SU-DHL-6 (cell line): ENCODE measurements around the gene TESMIN.

Experiments used
- H2AFZ ChIP-seq: fragments of 200-600 bp; sonication (generic); 2 replicates; pipeline ENCODE4 v1.6.1; 2014; ENCODE audit warnings: low read depth, mild to moderate bottlenecking, moderate library complexity, mixed read lengths, antibody characterized with exemption, low read length; ENCODE audit not compliant: severe bottlenecking
- H3F3A ChIP-seq: fragments of 200-600 bp; shearing (Covaris generic); 2 replicates; pipeline ENCODE4 v1.6.0; 2016; ENCODE audit warnings: antibody characterized with exemption, mild to moderate bottlenecking; ENCODE audit not compliant: insufficient read depth
- H3K27ac ChIP-seq: fragments of 200-600 bp; sonication (generic); 2 replicates; pipeline ENCODE4 v1.5.1; 2016; ENCODE audit warnings: low read depth, mild to moderate bottlenecking, low read length, moderate library complexity, mixed read lengths
- H3K27me3 ChIP-seq: fragments of 200-600 bp; sonication (generic), shearing (Covaris generic); 2 replicates; pipeline ENCODE4 v1.6.0; 2014; ENCODE audit warnings: mild to moderate bottlenecking, low read length
- H3K36me3 ChIP-seq: fragments of 200-600 bp; sonication (generic); 2 replicates; pipeline ENCODE4 v1.6.1; 2014; ENCODE audit warnings: mild to moderate bottlenecking, low read length, mixed read lengths
- H3K4me2 ChIP-seq: fragments of 300-600, 200-600 bp; shearing (Covaris generic), sonication (generic); 2 replicates; pipeline ENCODE4 v1.6.0; 2014; ENCODE audit warnings: low read length, low read depth, mild to moderate bottlenecking; ENCODE audit not compliant: poor library complexity, severe bottlenecking
- H3K4me3 ChIP-seq: fragments of 200-600 bp; sonication (generic); 2 replicates; pipeline ENCODE4 v1.5.1; 2014; ENCODE audit warnings: antibody characterized with exemption, low read length, mild to moderate bottlenecking, mixed read lengths; ENCODE audit not compliant: insufficient read depth, poor library complexity, severe bottlenecking
- H3K79me2 ChIP-seq: fragments of 200-600 bp; sonication (generic); 2 replicates; pipeline ENCODE4 v1.6.1; 2014; ENCODE audit warnings: mild to moderate bottlenecking, low read length, moderate library complexity; ENCODE audit not compliant: insufficient read depth
- H3K9ac ChIP-seq: fragments of 200-600 bp; sonication (generic); 2 replicates; pipeline ENCODE4 v1.7.0; 2014; ENCODE audit warnings: mild to moderate bottlenecking, low read length
- H3K9me2 ChIP-seq: fragments of 200-600 bp; sonication (generic); replicated peaks from 2 replicates; pipeline ENCODE4 v1.6.1; 2014; ENCODE audit warnings: low read length; ENCODE audit not compliant: insufficient read depth
- H3K9me3 ChIP-seq: fragments of 200-600 bp; sonication (generic); 2 replicates; pipeline ENCODE4 v1.6.1; 2014; ENCODE audit warnings: low read length, mixed read lengths; ENCODE audit not compliant: insufficient read depth
- H4K20me1 ChIP-seq: fragments of 200-600 bp; sonication (generic); 2 replicates; pipeline ENCODE4 v1.6.1; 2014; ENCODE audit warnings: low read depth, mild to moderate bottlenecking, antibody characterized with exemption, low read length, moderate library complexity, mixed read lengths
- CTCF ChIP-seq: fragments of 200-600 bp; sonication (generic); IDR thresholded peaks from one replicate; pipeline ENCODE4 v1.5.1; 2017; ENCODE audit warnings: antibody characterized with exemption, mild to moderate bottlenecking, low read length, moderate library complexity; ENCODE audit not compliant: insufficient read depth, poor library complexity, severe bottlenecking
- EZH2phosphoT487 ChIP-seq: fragments of 200-600 bp; sonication (generic), shearing (Covaris generic); conservative IDR thresholded peaks from 2 replicates; pipeline ENCODE4 v1.6.1; 2018; ENCODE audit warnings: mild to moderate bottlenecking, antibody characterized with exemption, low read length, moderate library complexity, mixed read lengths

TESMIN gene

GRCh38 chr11:68677432-68677831 is 73.9 kb downstream of the TESMIN start:
- TF ChIP-seq CTCF: no peak
- no peak for TF ChIP-seq EZH2phosphoT487
- Histone ChIP-seq H3F3A (no peaks in the 10 kb centered on the region), H3K79me2 (no peaks in the 10 kb centered on the region), H2AFZ (no peak overlapping the region), H3K36me3 (no peaks in the 10 kb centered on the region), H3K27me3 (no peaks in the 10 kb centered on the region), H3K4me2 (no peak overlapping the region), H3K4me3 (no peak overlapping the region), H3K9ac (no peak overlapping the region), H4K20me1 (no peaks in the 10 kb centered on the region), H3K9me2 (no peaks in the 10 kb centered on the region), H3K9me3 (no peaks in the 10 kb centered on the region), H3K27ac (no peak overlapping the region)

- H4K20me1 ChIP-seq: no peaks in the 10 kb centered on the region
- H3K4me3 ChIP-seq: no peak overlapping the region
- no peaks in the 10 kb centered on the region for H3K79me2 ChIP-seq
- no peak overlapping the region for H3K27ac ChIP-seq
- no peak overlapping the region for H3K9ac ChIP-seq
- no peaks in the 10 kb centered on the region for H3K36me3 ChIP-seq
- H3K4me2 ChIP-seq: no peak overlapping the region
- H3K9me3 ChIP-seq: no peaks in the 10 kb centered on the region
- no peaks in the 10 kb centered on the region for H3F3A ChIP-seq
- TF ChIP-seq EZH2phosphoT487 (no peak), CTCF (no peak)
- H3K27me3 ChIP-seq: no peaks in the 10 kb centered on the region
- H2AFZ ChIP-seq: no peak overlapping the region
- no peaks in the 10 kb centered on the region for H3K9me2 ChIP-seq
Measured at GRCh38 chr11:68674461-68674860, 76.9 kb downstream of the TESMIN start.

- no peak overlapping the region for H2AFZ ChIP-seq
- no peak overlapping the region for H3K9ac ChIP-seq
- no peaks in the 10 kb centered on the region for H3K36me3 ChIP-seq
- H4K20me1 ChIP-seq: no peaks in the 10 kb centered on the region
- H3K79me2 ChIP-seq: no peaks in the 10 kb centered on the region
- TF ChIP-seq CTCF (no peak), EZH2phosphoT487 (no peak)
- no peaks in the 10 kb centered on the region for H3K27me3 ChIP-seq
- no peaks in the 10 kb centered on the region for H3K9me3 ChIP-seq
- H3K27ac ChIP-seq: no peak overlapping the region
- H3F3A ChIP-seq: no peaks in the 10 kb centered on the region
- H3K9me2 ChIP-seq: no peaks in the 10 kb centered on the region
- no peak overlapping the region for H3K4me2 ChIP-seq
- no peak overlapping the region for H3K4me3 ChIP-seq
Measured at GRCh38 chr11:68673991-68674390, 77.3 kb downstream of the TESMIN start.
